HCT116 (cell line): ENCODE data around the gene TANC1.

Experiments used
- ELF1 ChIP-seq: IDR thresholded peaks from 2 replicates; pipeline ENCODE4 v1.6.1; 2012; ENCODE audit warnings: low read depth, borderline replicate concordance
- EZH2 ChIP-seq: fragments of 200-600 bp; sonication (generic); IDR thresholded peaks from 2 replicates; pipeline ENCODE4 v1.6.1; 2017; ENCODE audit warnings: antibody characterized with exemption, mixed run types
- EZH2phosphoT487 ChIP-seq: fragments of 200-600 bp; IDR thresholded peaks from 2 replicates; pipeline ENCODE4 v1.6.1; 2018; ENCODE audit warnings: antibody characterized with exemption, borderline replicate concordance
- FOSL1 ChIP-seq: IDR thresholded peaks from 2 replicates; pipeline ENCODE4 v1.6.1; 2012; ENCODE audit warnings: low read depth
- POLR2A ChIP-seq: IDR thresholded peaks from 2 replicates; pipeline ENCODE4 v1.7.0; 2011; ENCODE audit warnings: borderline replicate concordance; ENCODE audit not compliant: insufficient read depth, insufficient read length; ENCODE audit errors: extremely low read depth
- POLR2AphosphoS5 ChIP-seq: IDR thresholded peaks from 2 replicates; pipeline ENCODE4 v1.6.1; 2011; ENCODE audit warnings: mild to moderate bottlenecking, low read depth, low read length, moderate library complexity
- RAD21 ChIP-seq: IDR thresholded peaks from 2 replicates; pipeline ENCODE4 v1.6.1; 2012; ENCODE audit warnings: low read depth, mild to moderate bottlenecking
- SIN3A ChIP-seq: IDR thresholded peaks from 2 replicates; pipeline ENCODE4 v1.6.1; 2012; ENCODE audit warnings: low read depth
- TCF7L2 ChIP-seq: IDR thresholded peaks from 2 replicates; pipeline ENCODE4 v1.7.0; 2011; ENCODE audit warnings: borderline replicate concordance, inconsistent platforms; ENCODE audit not compliant: insufficient read depth, insufficient read length; ENCODE audit errors: extremely low read depth
- ZNF274 ChIP-seq: fragments of 200-500 bp; sonication (Bioruptor generic); IDR thresholded peaks from 2 replicates; pipeline ENCODE4 v1.6.1; 2014; ENCODE audit warnings: mild to moderate bottlenecking, low read depth, low read length, inconsistent platforms
- TF ChIP-seq, protein P1 (sequence below), 3 experiments: fragments of 200-600 bp in 1 of 3; sonication (generic) in 1 of 3; IDR thresholded peaks in 2 of 3; conservative IDR thresholded peaks in 1 of 3; 2 replicates each; pipeline ENCODE4 v1.5.1; 2012 to 2017; ENCODE audit warnings: low read depth in 2 of 3, low read length in 2 of 3, antibody characterized with exemption in 1 of 3, borderline replicate concordance in 1 of 3, control low read depth in 1 of 3, mild to moderate bottlenecking in 1 of 3, mixed read lengths in 1 of 3, mixed run types in 1 of 3, moderate library complexity in 1 of 3; ENCODE audit not compliant: insufficient read depth in 1 of 3
- TF ChIP-seq, protein P2 (sequence below): IDR thresholded peaks from 2 replicates; pipeline ENCODE4 v1.6.1; 2012
- TF ChIP-seq, protein P3 (sequence below): IDR thresholded peaks from 2 replicates; pipeline ENCODE4 v1.6.1; 2012
- TF ChIP-seq, protein P4 (sequence below): IDR thresholded peaks from 2 replicates; pipeline ENCODE4 v1.6.1; 2012; ENCODE audit warnings: low read depth

DNA sequence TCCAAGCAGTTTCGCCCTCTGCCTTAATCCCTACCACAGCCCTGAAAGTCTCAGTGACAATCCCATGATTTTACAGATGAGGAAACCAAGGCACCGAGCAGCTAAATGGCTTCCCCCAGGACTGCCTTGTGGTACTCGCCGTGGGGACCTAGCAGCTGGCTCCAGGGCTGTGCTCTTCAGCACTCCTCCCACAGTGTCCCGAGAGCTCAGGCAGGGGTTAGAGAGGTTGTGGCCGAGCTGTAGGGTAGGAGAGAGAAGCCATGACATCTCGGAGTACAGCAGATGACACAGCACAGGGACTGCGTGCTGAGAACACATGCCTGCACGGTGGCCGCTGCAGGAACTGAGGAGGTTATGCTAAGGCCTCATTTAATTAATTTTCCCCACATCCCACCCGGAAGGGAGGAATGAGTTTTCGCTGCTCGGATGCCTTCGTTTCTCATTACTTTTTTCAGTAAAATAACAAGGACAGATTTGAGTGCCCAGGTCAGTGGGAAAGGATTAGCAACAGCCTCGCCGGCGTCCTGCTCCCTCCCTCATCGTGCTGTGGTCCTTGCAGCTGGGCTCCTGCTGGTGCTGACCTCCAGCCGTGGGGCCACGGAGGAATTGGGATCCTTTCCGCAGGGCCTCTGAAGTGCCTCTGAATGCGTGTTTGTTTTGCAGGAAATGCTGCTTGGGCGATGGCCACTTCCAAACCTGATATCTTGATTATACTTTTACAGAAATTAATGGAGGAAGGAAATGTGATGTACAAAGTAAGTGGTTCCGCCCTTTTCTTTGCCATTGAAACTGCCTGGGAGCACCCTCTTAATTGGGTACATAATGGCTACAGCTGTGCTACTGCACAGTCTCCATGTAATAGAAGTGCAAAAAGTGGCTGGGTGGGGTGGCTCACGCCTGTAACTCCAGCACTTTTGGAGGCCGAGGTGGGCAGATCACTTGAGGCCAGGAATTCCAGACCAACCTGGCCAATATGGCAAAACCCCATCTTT lies 256.9 kb downstream of the TANC1 start:
- TF ChIP-seq, protein P1, sequence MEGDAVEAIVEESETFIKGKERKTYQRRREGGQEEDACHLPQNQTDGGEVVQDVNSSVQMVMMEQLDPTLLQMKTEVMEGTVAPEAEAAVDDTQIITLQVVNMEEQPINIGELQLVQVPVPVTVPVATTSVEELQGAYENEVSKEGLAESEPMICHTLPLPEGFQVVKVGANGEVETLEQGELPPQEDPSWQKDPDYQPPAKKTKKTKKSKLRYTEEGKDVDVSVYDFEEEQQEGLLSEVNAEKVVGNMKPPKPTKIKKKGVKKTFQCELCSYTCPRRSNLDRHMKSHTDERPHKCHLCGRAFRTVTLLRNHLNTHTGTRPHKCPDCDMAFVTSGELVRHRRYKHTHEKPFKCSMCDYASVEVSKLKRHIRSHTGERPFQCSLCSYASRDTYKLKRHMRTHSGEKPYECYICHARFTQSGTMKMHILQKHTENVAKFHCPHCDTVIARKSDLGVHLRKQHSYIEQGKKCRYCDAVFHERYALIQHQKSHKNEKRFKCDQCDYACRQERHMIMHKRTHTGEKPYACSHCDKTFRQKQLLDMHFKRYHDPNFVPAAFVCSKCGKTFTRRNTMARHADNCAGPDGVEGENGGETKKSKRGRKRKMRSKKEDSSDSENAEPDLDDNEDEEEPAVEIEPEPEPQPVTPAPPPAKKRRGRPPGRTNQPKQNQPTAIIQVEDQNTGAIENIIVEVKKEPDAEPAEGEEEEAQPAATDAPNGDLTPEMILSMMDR (IDR thresholded peaks at IDR 0.05 in 2 of 3, conservative IDR thresholded peaks at IDR 0.05 in 1 of 3; ENCODE audit: borderline replicate concordance in 1 of 3, insufficient read depth in 1 of 3, low read depth in 2 of 3, low read length in 2 of 3) = no peak
- TF ChIP-seq POLR2AphosphoS5 (no peak), POLR2A (no peak), EZH2phosphoT487 (no peak), FOSL1 (no peak), SIN3A (no peak), ELF1 (no peak), EZH2 (no peak), RAD21 (no peak), ZNF274 (no peak), TCF7L2 (no peak)
- TF ChIP-seq, protein P2, sequence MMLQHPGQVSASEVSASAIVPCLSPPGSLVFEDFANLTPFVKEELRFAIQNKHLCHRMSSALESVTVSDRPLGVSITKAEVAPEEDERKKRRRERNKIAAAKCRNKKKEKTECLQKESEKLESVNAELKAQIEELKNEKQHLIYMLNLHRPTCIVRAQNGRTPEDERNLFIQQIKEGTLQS = no peak
- TF ChIP-seq, protein P3, sequence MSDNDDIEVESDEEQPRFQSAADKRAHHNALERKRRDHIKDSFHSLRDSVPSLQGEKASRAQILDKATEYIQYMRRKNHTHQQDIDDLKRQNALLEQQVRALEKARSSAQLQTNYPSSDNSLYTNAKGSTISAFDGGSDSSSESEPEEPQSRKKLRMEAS = no peak
- TF ChIP-seq, protein P4, sequence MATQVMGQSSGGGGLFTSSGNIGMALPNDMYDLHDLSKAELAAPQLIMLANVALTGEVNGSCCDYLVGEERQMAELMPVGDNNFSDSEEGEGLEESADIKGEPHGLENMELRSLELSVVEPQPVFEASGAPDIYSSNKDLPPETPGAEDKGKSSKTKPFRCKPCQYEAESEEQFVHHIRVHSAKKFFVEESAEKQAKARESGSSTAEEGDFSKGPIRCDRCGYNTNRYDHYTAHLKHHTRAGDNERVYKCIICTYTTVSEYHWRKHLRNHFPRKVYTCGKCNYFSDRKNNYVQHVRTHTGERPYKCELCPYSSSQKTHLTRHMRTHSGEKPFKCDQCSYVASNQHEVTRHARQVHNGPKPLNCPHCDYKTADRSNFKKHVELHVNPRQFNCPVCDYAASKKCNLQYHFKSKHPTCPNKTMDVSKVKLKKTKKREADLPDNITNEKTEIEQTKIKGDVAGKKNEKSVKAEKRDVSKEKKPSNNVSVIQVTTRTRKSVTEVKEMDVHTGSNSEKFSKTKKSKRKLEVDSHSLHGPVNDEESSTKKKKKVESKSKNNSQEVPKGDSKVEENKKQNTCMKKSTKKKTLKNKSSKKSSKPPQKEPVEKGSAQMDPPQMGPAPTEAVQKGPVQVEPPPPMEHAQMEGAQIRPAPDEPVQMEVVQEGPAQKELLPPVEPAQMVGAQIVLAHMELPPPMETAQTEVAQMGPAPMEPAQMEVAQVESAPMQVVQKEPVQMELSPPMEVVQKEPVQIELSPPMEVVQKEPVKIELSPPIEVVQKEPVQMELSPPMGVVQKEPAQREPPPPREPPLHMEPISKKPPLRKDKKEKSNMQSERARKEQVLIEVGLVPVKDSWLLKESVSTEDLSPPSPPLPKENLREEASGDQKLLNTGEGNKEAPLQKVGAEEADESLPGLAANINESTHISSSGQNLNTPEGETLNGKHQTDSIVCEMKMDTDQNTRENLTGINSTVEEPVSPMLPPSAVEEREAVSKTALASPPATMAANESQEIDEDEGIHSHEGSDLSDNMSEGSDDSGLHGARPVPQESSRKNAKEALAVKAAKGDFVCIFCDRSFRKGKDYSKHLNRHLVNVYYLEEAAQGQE = no peak
